ENCODE results near the gene RACK1.

The RACK1 gene

GRCh38 chr5:181217111-181217802 is 26.4 kb downstream of the RACK1 start:
- TF ChIP-seq RAD21 (IDR thresholded peaks at IDR 0.05; ENCODE audit: low read depth): no peak
- TF ChIP-seq CEBPB (IDR thresholded peaks at IDR 0.05): no peak
- TF ChIP-seq TCF12 (IDR thresholded peaks at IDR 0.05; ENCODE audit: low read depth): no peak
- TF ChIP-seq, protein P1, sequence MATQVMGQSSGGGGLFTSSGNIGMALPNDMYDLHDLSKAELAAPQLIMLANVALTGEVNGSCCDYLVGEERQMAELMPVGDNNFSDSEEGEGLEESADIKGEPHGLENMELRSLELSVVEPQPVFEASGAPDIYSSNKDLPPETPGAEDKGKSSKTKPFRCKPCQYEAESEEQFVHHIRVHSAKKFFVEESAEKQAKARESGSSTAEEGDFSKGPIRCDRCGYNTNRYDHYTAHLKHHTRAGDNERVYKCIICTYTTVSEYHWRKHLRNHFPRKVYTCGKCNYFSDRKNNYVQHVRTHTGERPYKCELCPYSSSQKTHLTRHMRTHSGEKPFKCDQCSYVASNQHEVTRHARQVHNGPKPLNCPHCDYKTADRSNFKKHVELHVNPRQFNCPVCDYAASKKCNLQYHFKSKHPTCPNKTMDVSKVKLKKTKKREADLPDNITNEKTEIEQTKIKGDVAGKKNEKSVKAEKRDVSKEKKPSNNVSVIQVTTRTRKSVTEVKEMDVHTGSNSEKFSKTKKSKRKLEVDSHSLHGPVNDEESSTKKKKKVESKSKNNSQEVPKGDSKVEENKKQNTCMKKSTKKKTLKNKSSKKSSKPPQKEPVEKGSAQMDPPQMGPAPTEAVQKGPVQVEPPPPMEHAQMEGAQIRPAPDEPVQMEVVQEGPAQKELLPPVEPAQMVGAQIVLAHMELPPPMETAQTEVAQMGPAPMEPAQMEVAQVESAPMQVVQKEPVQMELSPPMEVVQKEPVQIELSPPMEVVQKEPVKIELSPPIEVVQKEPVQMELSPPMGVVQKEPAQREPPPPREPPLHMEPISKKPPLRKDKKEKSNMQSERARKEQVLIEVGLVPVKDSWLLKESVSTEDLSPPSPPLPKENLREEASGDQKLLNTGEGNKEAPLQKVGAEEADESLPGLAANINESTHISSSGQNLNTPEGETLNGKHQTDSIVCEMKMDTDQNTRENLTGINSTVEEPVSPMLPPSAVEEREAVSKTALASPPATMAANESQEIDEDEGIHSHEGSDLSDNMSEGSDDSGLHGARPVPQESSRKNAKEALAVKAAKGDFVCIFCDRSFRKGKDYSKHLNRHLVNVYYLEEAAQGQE (IDR thresholded peaks at IDR 0.05; ENCODE audit: low read depth): no peak
- TF ChIP-seq EP300 (IDR thresholded peaks at IDR 0.05; ENCODE audit: borderline replicate concordance): no peak
- TF ChIP-seq YY1 (IDR thresholded peaks at IDR 0.05; ENCODE audit: low read depth): no peak
- TF ChIP-seq EGR1 (IDR thresholded peaks at IDR 0.05): no peak
- TF ChIP-seq FOXM1 (IDR thresholded peaks at IDR 0.05; ENCODE audit: borderline replicate concordance, low read depth): no peak
- TF ChIP-seq, protein P2, sequence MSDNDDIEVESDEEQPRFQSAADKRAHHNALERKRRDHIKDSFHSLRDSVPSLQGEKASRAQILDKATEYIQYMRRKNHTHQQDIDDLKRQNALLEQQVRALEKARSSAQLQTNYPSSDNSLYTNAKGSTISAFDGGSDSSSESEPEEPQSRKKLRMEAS (IDR thresholded peaks at IDR 0.05): peak; percentile 55; the same call in 1 of the 2 replicates

DNA sequence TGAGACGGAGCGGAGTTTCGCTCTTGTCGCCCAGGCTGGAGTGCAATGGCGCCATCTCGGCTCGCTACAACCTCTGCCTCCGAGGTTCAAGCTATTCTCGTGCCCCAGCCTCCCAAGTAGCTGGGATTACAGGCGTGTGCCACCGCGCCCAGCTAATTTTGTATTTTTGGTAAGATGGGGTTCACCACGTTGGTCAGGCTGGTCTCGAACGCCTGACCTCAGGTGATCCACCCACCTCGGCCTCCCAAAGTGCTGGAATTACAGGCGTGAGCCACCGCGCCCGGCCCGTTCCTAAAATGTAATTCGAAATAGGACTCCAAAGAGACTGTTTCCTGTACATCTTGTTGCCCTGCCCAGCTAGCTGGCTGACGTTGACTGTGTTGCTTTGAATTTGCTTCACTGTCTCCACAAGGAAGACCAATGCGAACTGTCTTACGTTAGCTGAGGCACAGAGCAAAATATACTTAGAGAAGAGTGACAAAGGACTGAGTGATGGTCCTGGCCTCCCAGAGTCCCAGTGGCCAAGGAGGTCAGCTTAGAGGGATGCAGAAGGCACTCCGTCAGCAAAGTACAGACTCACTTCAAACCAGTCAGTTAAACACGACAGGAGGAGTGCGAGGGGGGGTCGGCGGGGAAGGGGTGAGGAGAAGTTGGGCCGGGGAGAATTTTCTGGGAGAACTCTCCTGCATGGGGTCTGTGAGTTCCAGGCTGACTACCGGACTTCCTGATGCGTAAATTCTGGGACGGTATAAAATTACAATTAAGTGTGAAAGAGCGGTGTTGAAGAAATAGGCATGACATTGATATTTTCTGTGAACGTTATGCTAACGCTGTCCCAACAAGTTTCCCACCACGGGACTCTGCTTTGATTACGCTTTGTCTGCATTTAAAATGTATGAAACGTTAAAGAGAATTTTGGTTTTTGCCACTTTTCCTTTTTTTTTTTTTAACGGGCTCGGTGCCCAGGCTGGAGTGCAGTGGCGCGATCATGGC is 27.4 kb downstream of the RACK1 start:
- TF ChIP-seq TEAD4 (IDR thresholded peaks at IDR 0.05) (no peak), CEBPB (IDR thresholded peaks at IDR 0.05) (no peak), YY1 (IDR thresholded peaks at IDR 0.05; ENCODE audit: low read depth) (no peak), RAD21 (IDR thresholded peaks at IDR 0.05; ENCODE audit: low read depth) (no peak), FOXM1 (IDR thresholded peaks at IDR 0.05; ENCODE audit: borderline replicate concordance, low read depth) (no peak), NFIC (IDR thresholded peaks at IDR 0.05) (no peak), ZBTB7A (IDR thresholded peaks at IDR 0.05; ENCODE audit: low read depth) (no peak), TAF1 (IDR thresholded peaks at IDR 0.05; ENCODE audit: low read depth) (no peak), EGR1 (IDR thresholded peaks at IDR 0.05) (no peak), EP300 (IDR thresholded peaks at IDR 0.05; ENCODE audit: borderline replicate concordance) (no peak), TCF12 (IDR thresholded peaks at IDR 0.05; ENCODE audit: low read depth) (no peak), CREB1 (IDR thresholded peaks at IDR 0.05; ENCODE audit: low read depth) (no peak)
- TF ChIP-seq, protein P3, sequence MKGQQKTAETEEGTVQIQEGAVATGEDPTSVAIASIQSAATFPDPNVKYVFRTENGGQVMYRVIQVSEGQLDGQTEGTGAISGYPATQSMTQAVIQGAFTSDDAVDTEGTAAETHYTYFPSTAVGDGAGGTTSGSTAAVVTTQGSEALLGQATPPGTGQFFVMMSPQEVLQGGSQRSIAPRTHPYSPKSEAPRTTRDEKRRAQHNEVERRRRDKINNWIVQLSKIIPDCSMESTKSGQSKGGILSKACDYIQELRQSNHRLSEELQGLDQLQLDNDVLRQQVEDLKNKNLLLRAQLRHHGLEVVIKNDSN (IDR thresholded peaks at IDR 0.05): no peak
- TF ChIP-seq, protein P1 (IDR thresholded peaks at IDR 0.05; ENCODE audit: low read depth): no peak
- TF ChIP-seq, protein P2 (IDR thresholded peaks at IDR 0.05): no peak

DNA sequence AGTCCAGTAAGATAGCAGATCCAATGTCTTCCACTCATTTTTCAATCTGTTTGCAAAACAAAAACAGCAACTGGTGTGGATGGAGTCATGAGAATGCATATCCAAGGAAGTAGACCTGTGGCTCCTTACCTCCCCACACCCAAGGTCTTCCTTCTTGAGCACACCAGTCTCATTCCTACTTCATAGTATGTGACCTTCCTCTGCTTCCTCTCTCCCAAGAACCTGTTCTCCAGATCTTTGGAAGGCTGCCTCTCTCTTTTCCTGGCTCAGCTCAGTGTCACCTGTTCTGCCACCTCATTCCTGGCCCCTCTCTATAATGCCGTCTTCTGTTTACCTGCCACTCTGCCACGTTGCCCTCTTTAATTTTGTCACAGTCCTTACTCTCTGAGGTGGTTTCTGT is 30.8 kb downstream of the RACK1 start:
- TF ChIP-seq, protein P3 (IDR thresholded peaks at IDR 0.05): no peak
- no peak for TF ChIP-seq NFIC (IDR thresholded peaks at IDR 0.05)

DNA sequence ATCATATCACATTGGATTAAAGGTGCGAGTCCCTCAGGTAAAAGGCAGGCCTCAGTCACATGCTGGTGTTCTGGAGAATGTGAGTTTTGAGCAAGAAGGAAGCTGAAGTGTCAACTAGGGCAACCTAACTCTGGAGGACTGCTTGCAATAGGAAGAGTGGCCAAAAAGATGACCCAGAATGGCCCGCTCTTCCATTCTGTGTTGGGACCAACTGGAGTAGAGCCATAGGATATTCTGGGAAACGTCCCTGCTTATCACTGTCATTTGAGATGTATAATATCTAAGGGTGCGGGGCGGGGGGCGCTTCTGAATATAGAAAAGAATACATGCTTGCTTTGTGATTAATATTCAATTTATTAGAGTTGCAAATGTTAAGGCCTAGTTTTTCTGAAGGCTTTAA is 31.6 kb downstream of the RACK1 start:
- TF ChIP-seq EGR1 (IDR thresholded peaks at IDR 0.05): no peak
- TF ChIP-seq TAF1 (IDR thresholded peaks at IDR 0.05; ENCODE audit: low read depth): no peak
- TF ChIP-seq EP300 (IDR thresholded peaks at IDR 0.05; ENCODE audit: borderline replicate concordance): no peak
- no peak for TF ChIP-seq TEAD4 (IDR thresholded peaks at IDR 0.05)
- no peak for TF ChIP-seq RAD21 (IDR thresholded peaks at IDR 0.05; ENCODE audit: low read depth)
- no peak for TF ChIP-seq NFIC (IDR thresholded peaks at IDR 0.05)
- TF ChIP-seq, protein P3 (IDR thresholded peaks at IDR 0.05): no peak
- TF ChIP-seq YY1 (IDR thresholded peaks at IDR 0.05; ENCODE audit: low read depth): no peak
- TF ChIP-seq ZBTB7A (IDR thresholded peaks at IDR 0.05; ENCODE audit: low read depth): no peak
- TF ChIP-seq TCF12 (IDR thresholded peaks at IDR 0.05; ENCODE audit: low read depth): no peak
- no peak for TF ChIP-seq CREB1 (IDR thresholded peaks at IDR 0.05; ENCODE audit: low read depth)
- TF ChIP-seq, protein P2 (IDR thresholded peaks at IDR 0.05): no peak
- TF ChIP-seq FOXM1 (IDR thresholded peaks at IDR 0.05; ENCODE audit: borderline replicate concordance, low read depth): no peak
- no peak for TF ChIP-seq CEBPB (IDR thresholded peaks at IDR 0.05)
- TF ChIP-seq, protein P1 (IDR thresholded peaks at IDR 0.05; ENCODE audit: low read depth): no peak
